H1 (cell line): ENCODE measurements around the gene C16orf87.

ENCODE experiments used
- CBX5 ChIP-seq: fragments of 300-800, 300-1000 bp; sonication (generic); IDR thresholded peaks from 2 replicates; pipeline ENCODE4 v1.7.1; 2016; ENCODE audit warnings: antibody characterized with exemption, low read length, low read depth
- POLR2A ChIP-seq, 2 experiments: IDR thresholded peaks; 1 replicate in 1 of 2; 2 replicates in 1 of 2; pipeline ENCODE4 v1.6.1; 2011; ENCODE audit warnings: low read depth in 2 of 2, low read length in 2 of 2, mild to moderate bottlenecking in 2 of 2; ENCODE audit errors: control extremely low read depth in 1 of 2
- TF ChIP-seq, protein P1 (sequence below), 3 experiments: IDR thresholded peaks; 1 replicate in 2 of 3; 2 replicates in 1 of 3; pipeline versions ENCODE4 v1.5.1 to v1.6.1; 2011; ENCODE audit warnings: low read length in 3 of 3, mild to moderate bottlenecking in 3 of 3, inconsistent platforms in 2 of 3, low read depth in 1 of 3, moderate library complexity in 1 of 3; ENCODE audit not compliant: insufficient read depth in 1 of 3; ENCODE audit errors: control extremely low read depth in 1 of 3

DNA sequence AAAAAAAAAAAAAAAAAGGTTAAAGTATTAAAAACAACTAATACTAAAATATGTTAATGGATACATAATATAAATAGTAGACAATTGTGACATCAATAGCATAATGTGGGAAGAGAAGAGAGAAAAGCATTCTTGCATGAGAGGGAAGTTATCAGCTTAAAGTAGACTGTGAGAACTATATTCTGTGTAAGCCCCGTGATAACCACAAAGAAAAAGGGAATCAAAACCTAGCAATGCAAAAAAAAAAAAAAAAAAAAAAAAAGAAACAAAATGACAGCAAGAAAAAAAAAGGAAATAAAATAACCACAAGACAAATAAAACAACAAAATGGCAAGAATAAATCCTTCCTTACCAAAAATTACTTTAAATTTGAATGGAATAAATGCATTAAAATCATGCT lies 43.1 kb downstream of the C16orf87 start:
- TF ChIP-seq, protein P1, sequence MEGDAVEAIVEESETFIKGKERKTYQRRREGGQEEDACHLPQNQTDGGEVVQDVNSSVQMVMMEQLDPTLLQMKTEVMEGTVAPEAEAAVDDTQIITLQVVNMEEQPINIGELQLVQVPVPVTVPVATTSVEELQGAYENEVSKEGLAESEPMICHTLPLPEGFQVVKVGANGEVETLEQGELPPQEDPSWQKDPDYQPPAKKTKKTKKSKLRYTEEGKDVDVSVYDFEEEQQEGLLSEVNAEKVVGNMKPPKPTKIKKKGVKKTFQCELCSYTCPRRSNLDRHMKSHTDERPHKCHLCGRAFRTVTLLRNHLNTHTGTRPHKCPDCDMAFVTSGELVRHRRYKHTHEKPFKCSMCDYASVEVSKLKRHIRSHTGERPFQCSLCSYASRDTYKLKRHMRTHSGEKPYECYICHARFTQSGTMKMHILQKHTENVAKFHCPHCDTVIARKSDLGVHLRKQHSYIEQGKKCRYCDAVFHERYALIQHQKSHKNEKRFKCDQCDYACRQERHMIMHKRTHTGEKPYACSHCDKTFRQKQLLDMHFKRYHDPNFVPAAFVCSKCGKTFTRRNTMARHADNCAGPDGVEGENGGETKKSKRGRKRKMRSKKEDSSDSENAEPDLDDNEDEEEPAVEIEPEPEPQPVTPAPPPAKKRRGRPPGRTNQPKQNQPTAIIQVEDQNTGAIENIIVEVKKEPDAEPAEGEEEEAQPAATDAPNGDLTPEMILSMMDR (IDR thresholded peaks at IDR 0.05; ENCODE audit: control extremely low read depth in 1 of 3, insufficient read depth in 1 of 3, low read depth in 1 of 3, low read length in 3 of 3): no peak
- TF ChIP-seq CBX5 (no peak), POLR2A (IDR thresholded peaks at IDR 0.05; ENCODE audit: control extremely low read depth in 1 of 2, low read depth in 2 of 2, low read length in 2 of 2) (no peak)
